Smooth muscle cell (in vitro differentiated cells): Measurements from ENCODE around the gene CA5A. TPM values are rescaled to one million over a fixed set of nuclear protein-coding genes. Genes with fewer than 3 reads are reported as not detected.

Source experiments
- DNase-seq: peaks from one replicate; lab custom pipeline; 2025; ENCODE audit not compliant: unreplicated experiment; lab: John Stamatoyannopoulos, UW
- H2AFZ ChIP-seq: fragments of 200-600 bp; sonication (generic); 2 replicates; pipeline ENCODE4 v1.6.0; 2016; ENCODE audit warnings: antibody characterized with exemption, low read depth, mild to moderate bottlenecking
- H3F3A ChIP-seq: fragments of 200-600 bp; sonication (generic); 2 replicates; pipeline ENCODE4 v1.6.0; 2017; ENCODE audit warnings: antibody characterized with exemption, low read depth
- H3K27ac ChIP-seq: fragments of 200-600 bp; sonication (generic); 2 replicates; pipeline ENCODE4 v1.5.1; 2016; ENCODE audit warnings: low read depth, mild to moderate bottlenecking
- H3K27me3 ChIP-seq: fragments of 200-600 bp; sonication (generic); 2 replicates; pipeline ENCODE4 v1.6.1; 2016; ENCODE audit warnings: low read depth, mild to moderate bottlenecking
- H3K36me3 ChIP-seq: fragments of 200-600 bp; sonication (generic); 2 replicates; pipeline ENCODE4 v1.5.1; 2016; ENCODE audit warnings: low read depth
- H3K4me1 ChIP-seq: fragments of 200-600 bp; sonication (generic); 2 replicates; pipeline ENCODE4 v1.5.1; 2016; ENCODE audit warnings: low read depth
- H3K4me2 ChIP-seq: fragments of 200-600 bp; sonication (generic); 2 replicates; pipeline ENCODE4 v1.6.0; 2016; ENCODE audit warnings: mild to moderate bottlenecking
- H3K4me3 ChIP-seq: fragments of 200-600 bp; sonication (generic); 2 replicates; pipeline ENCODE4 v1.5.1; 2016; ENCODE audit warnings: mild to moderate bottlenecking
- H3K79me2 ChIP-seq: fragments of 200-600 bp; sonication (generic); 2 replicates; pipeline ENCODE4 v1.6.0; 2016; ENCODE audit warnings: low read depth, mild to moderate bottlenecking
- H3K9ac ChIP-seq: fragments of 200-600 bp; sonication (generic); 2 replicates; pipeline ENCODE4 v1.6.0; 2016; ENCODE audit warnings: low read depth
- H3K9me3 ChIP-seq: fragments of 200-600 bp; sonication (generic); replicated peaks from 2 replicates; pipeline ENCODE4 v1.5.1; 2016; ENCODE audit warnings: low read depth
- H4K20me1 ChIP-seq: fragments of 200-600 bp; sonication (generic); 2 replicates; pipeline ENCODE4 v1.6.0; 2016; ENCODE audit warnings: low read depth
- CTCF ChIP-seq: fragments of 200-600 bp; sonication (generic); IDR thresholded peaks from 2 replicates; pipeline ENCODE4 v1.5.1; 2017; ENCODE audit warnings: borderline replicate concordance, mild to moderate bottlenecking, antibody characterized with exemption; ENCODE audit not compliant: insufficient read depth, poor library complexity, severe bottlenecking
- WGBS: methylation state at CpG from one replicate; pipeline ENCODE4 v1.1.7; 2016; ENCODE audit warnings: low lambda C conversion rate; 5-methylcytosine and 5-hydroxymethylcytosine counted together
- polyA plus RNA-seq: library from polyadenylated mRNA; unstranded; fragments of >200 nt; fragmentation: Nextera tagmentation; extraction: Ambion mirVana; gene quantifications from 2 replicates; pipeline ENCODE4 v1.2.1, GENCODE V29; 2016
- total RNA-seq: library from RNA; depleted of rRNA; stranded (reverse); fragments of >200 nt; gene quantifications from 2 replicates; pipeline ENCODE4 v1.2.3, GENCODE V29; 2014

CA5A gene
- total and polyA plus RNA-seq, 2 experiments from 2014 or later, result not detected

GRCh38 chr16:87853411-87854052 lies 82.8 kb downstream of the CA5A start:
- peak overlapping the region; percentile 90 for H3K9ac ChIP-seq
- peak; percentile 88 for DNase-seq
- H3K27ac ChIP-seq, result peak overlapping the region; percentile 98
- no peak overlapping the region for H2AFZ ChIP-seq
- peaks cover 23% of the 10 kb centered on the region for H3F3A ChIP-seq
- WGBS, result 5% methylated on average over 23 of the region's 25 CpGs
- H4K20me1 ChIP-seq, result peaks cover 63% of the 10 kb centered on the region
- peak overlapping the region; percentile 37 for H3K4me3 ChIP-seq
- H3K27me3 ChIP-seq, result no peaks in the 10 kb centered on the region
- no peaks in the 10 kb centered on the region for H3K36me3 ChIP-seq
- TF ChIP-seq CTCF, result no peak
- H3K4me2 ChIP-seq, result peak overlapping the region; percentile 86
- H3K79me2 ChIP-seq, result peaks cover 69% of the 10 kb centered on the region
- no peaks in the 10 kb centered on the region for H3K9me3 ChIP-seq
- peaks cover 17% of the 10 kb centered on the region for H3K4me1 ChIP-seq

- WGBS, result 68% methylated on average over 21 of the region's 21 CpGs
- no peak overlapping the region for H3K4me3 ChIP-seq
- H3K27me3 ChIP-seq, result no peaks in the 10 kb centered on the region
- no peak overlapping the region for H2AFZ ChIP-seq
- no peaks in the 10 kb centered on the region for H3K9me3 ChIP-seq
- H3F3A ChIP-seq, result peaks cover 16% of the 10 kb centered on the region
- H3K4me1 ChIP-seq, result peaks cover 24% of the 10 kb centered on the region
- H4K20me1 ChIP-seq, result peaks cover 64% of the 10 kb centered on the region
- H3K9ac ChIP-seq, result peak overlapping the region; percentile 90
- peaks cover 70% of the 10 kb centered on the region for H3K79me2 ChIP-seq
- no peak for TF ChIP-seq CTCF
- no peaks in the 10 kb centered on the region for H3K36me3 ChIP-seq
- H3K4me2 ChIP-seq, result peak overlapping the region; percentile 86
- peak overlapping the region; percentile 98 for H3K27ac ChIP-seq
- DNase-seq, result no peak
Observed at GRCh38 chr16:87851601-87852000, 84.7 kb downstream of the CA5A start.

GRCh38 chr16:87851141-87851587 lies 85.2 kb downstream of the CA5A start:
- H3K4me1 ChIP-seq, result peaks cover 24% of the 10 kb centered on the region
- peaks cover 64% of the 10 kb centered on the region for H4K20me1 ChIP-seq
- peak overlapping the region; percentile 98 for H3K27ac ChIP-seq
- H3K9me3 ChIP-seq, result no peaks in the 10 kb centered on the region
- peaks cover 74% of the 10 kb centered on the region for H3K79me2 ChIP-seq
- no peak overlapping the region for H3K4me2 ChIP-seq
- DNase-seq, result no peak
- no peaks in the 10 kb centered on the region for H3K36me3 ChIP-seq
- WGBS, result 74% methylated on average over 14 of the region's 14 CpGs
- no peak overlapping the region for H3K4me3 ChIP-seq
- no peaks in the 10 kb centered on the region for H3K27me3 ChIP-seq
- no peak overlapping the region for H2AFZ ChIP-seq
- no peak for TF ChIP-seq CTCF
- H3K9ac ChIP-seq, result peak overlapping the region; percentile 90
- peaks cover 16% of the 10 kb centered on the region for H3F3A ChIP-seq
